Inflammatory macrophage (primary cell): ENCODE measurements around the gene PNMA8A.

Experiments used
- DNase-seq, 2 donors: peaks; one replicate each; pipeline ENCODE4 v3.0.0-alpha.2; 2020 to 2022

Gene PNMA8A

GRCh38 chr19:46492841-46493235 is 21.5 kb upstream of the PNMA8A start:
- DNase-seq: no peak

- no peak for DNase-seq
Observed at GRCh38 chr19:46491975-46492682, 20.8 kb upstream of the PNMA8A start.

- DNase-seq: no peak
Observed at GRCh38 chr19:46490774-46491173, 19.4 kb upstream of the PNMA8A start.

GRCh38 chr19:46489445-46490272 is 18.3 kb upstream of the PNMA8A start:
- peak; percentile 36 to 47 for DNase-seq

- DNase-seq: no peak
Observed at GRCh38 chr19:46488551-46488950, 17.2 kb upstream of the PNMA8A start.

GRCh38 chr19:46487802-46488445 is 16.6 kb upstream of the PNMA8A start:
- DNase-seq: peak; percentile 69 to 75

- DNase-seq: no peak
Observed at GRCh38 chr19:46487178-46487801, 15.9 kb upstream of the PNMA8A start.

GRCh38 chr19:46486358-46486757 is 15.0 kb upstream of the PNMA8A start:
- DNase-seq: no peak

- no peak for DNase-seq
Observed at GRCh38 chr19:46484656-46485055, 13.3 kb upstream of the PNMA8A start.

GRCh38 chr19:46482631-46483030 is 11.3 kb upstream of the PNMA8A start:
- DNase-seq: no peak

GRCh38 chr19:46481947-46482346 is 10.6 kb upstream of the PNMA8A start:
- DNase-seq: no peak

GRCh38 chr19:46481223-46481848 is 10.0 kb upstream of the PNMA8A start:
- DNase-seq: no peak

GRCh38 chr19:46480415-46480814 is 9.1 kb upstream of the PNMA8A start:
- DNase-seq: no peak

GRCh38 chr19:46478356-46478986 is 7.1 kb upstream of the PNMA8A start:
- DNase-seq: no peak

GRCh38 chr19:46475986-46476385 is 4.6 kb upstream of the PNMA8A start:
- DNase-seq: no peak

GRCh38 chr19:46474211-46474610 is 2.8 kb upstream of the PNMA8A start:
- no peak for DNase-seq

- DNase-seq: no peak
Observed at GRCh38 chr19:46472592-46472991, 1.2 kb upstream of the PNMA8A start.

GRCh38 chr19:46471811-46472543 is 614 bp upstream of the PNMA8A start:
- DNase-seq: no peak

GRCh38 chr19:46470376-46470775 is 987 bp downstream of the PNMA8A start:
- DNase-seq: no peak

- DNase-seq: no peak
Observed at GRCh38 chr19:46469541-46470185, 1.7 kb downstream of the PNMA8A start.
